DND-41 (cell line): ENCODE measurements around the gene PRKCE.

Experiments used
- ATAC-seq: fragments of 200-7000 bp; cut with Tn5 transposase; 3 replicates; pipeline ENCODE4 v1.9.1; 2021; ENCODE audit warnings: low read depth; ENCODE audit not compliant: insufficient read depth
- DNase-seq: peaks from one replicate; pipeline ENCODE4 v3.0.0-alpha.2; 2020
- H2AFZ ChIP-seq: 2 replicates; pipeline ENCODE4 v1.6.0; 2012; ENCODE audit warnings: low read depth, low read length
- H3K27ac ChIP-seq: 2 replicates; pipeline ENCODE4 v1.5.1; 2012; ENCODE audit warnings: low read length, inconsistent platforms
- H3K27me3 ChIP-seq: fragments of 200-600 bp; sonication (generic); 2 replicates; pipeline ENCODE4 v1.6.0; 2012; ENCODE audit warnings: low read length, mild to moderate bottlenecking, inconsistent platforms; ENCODE audit not compliant: insufficient read depth, poor library complexity
- H3K36me3 ChIP-seq: 2 replicates; pipeline ENCODE4 v1.5.1; 2012; ENCODE audit warnings: low read length, inconsistent platforms; ENCODE audit not compliant: insufficient read depth
- H3K4me1 ChIP-seq: 2 replicates; pipeline ENCODE4 v1.5.1; 2012; ENCODE audit warnings: mild to moderate bottlenecking, low read length; ENCODE audit not compliant: insufficient read depth
- H3K4me2 ChIP-seq: 2 replicates; pipeline ENCODE4 v1.6.0; 2012; ENCODE audit warnings: mild to moderate bottlenecking, moderate library complexity, low read length, inconsistent platforms; ENCODE audit not compliant: insufficient read depth
- H3K4me3 ChIP-seq, 2 experiments: fragments of 200-600 bp in 1 of 2; shearing (Covaris generic) in 1 of 2; 2 replicates each; pipeline ENCODE4 v1.5.1; 2012 to 2016; ENCODE audit warnings: inconsistent platforms in 2 of 2, low read length in 2 of 2, mild to moderate bottlenecking in 2 of 2, low read depth in 1 of 2, moderate library complexity in 1 of 2
- H3K79me2 ChIP-seq: 2 replicates; pipeline ENCODE4 v1.6.0; 2012; ENCODE audit warnings: low read length, inconsistent platforms; ENCODE audit not compliant: insufficient read depth
- H3K9ac ChIP-seq: 2 replicates; pipeline ENCODE4 v1.6.0; 2012; ENCODE audit warnings: low read depth, mild to moderate bottlenecking, inconsistent platforms, low read length, moderate library complexity
- H3K9me3 ChIP-seq: 2 replicates; pipeline ENCODE4 v1.5.1; 2012; ENCODE audit warnings: low read length, moderate library complexity, mild to moderate bottlenecking, inconsistent platforms; ENCODE audit not compliant: insufficient read depth, severe bottlenecking
- H4K20me1 ChIP-seq: 2 replicates; pipeline ENCODE4 v1.6.0; 2012; ENCODE audit warnings: low read length; ENCODE audit not compliant: insufficient read depth
- EZH2 ChIP-seq: IDR thresholded peaks from 3 replicates; pipeline ENCODE4 v1.6.1; 2012; ENCODE audit warnings: borderline replicate concordance, low read depth, mild to moderate bottlenecking, moderate library complexity, low read length, inconsistent platforms; ENCODE audit not compliant: severe bottlenecking
- TF ChIP-seq, protein P1 (sequence below): IDR thresholded peaks from 2 replicates; pipeline ENCODE4 v1.5.1; 2012; ENCODE audit warnings: borderline replicate concordance, low read length, moderate library complexity, mild to moderate bottlenecking; ENCODE audit not compliant: poor library complexity, severe bottlenecking; ENCODE audit errors: extremely low read depth

The PRKCE gene

GRCh38 chr2:45675263-45675812, 23.9 kb downstream of the PRKCE start:
- no peak for DNase-seq
- Histone ChIP-seq H3K4me2 (no peak overlapping the region), H3K79me2 (0 out of 2 replicates have a peak, but pooled peaks cover 2% of the 10 kb centered on the region)

GRCh38 chr2:45676088-45676487, 24.6 kb downstream of the PRKCE start:
- Histone ChIP-seq H3K9me3 (no peaks in the 10 kb centered on the region), H3K4me1 (no peaks in the 10 kb centered on the region), H3K27me3 (no peaks in the 10 kb centered on the region), H2AFZ (no peak overlapping the region), H3K36me3 (no peaks in the 10 kb centered on the region), H4K20me1 (no peaks in the 10 kb centered on the region), H3K4me3 (no peak overlapping the region), H3K9ac (no peak overlapping the region), H3K27ac (no peak overlapping the region), H3K79me2 (0 out of 2 replicates have a peak, but pooled peaks cover 2% of the 10 kb centered on the region), H3K4me2 (no peak overlapping the region)
- DNase-seq (no peak), ATAC-seq (no peak)
- TF ChIP-seq, protein P1, sequence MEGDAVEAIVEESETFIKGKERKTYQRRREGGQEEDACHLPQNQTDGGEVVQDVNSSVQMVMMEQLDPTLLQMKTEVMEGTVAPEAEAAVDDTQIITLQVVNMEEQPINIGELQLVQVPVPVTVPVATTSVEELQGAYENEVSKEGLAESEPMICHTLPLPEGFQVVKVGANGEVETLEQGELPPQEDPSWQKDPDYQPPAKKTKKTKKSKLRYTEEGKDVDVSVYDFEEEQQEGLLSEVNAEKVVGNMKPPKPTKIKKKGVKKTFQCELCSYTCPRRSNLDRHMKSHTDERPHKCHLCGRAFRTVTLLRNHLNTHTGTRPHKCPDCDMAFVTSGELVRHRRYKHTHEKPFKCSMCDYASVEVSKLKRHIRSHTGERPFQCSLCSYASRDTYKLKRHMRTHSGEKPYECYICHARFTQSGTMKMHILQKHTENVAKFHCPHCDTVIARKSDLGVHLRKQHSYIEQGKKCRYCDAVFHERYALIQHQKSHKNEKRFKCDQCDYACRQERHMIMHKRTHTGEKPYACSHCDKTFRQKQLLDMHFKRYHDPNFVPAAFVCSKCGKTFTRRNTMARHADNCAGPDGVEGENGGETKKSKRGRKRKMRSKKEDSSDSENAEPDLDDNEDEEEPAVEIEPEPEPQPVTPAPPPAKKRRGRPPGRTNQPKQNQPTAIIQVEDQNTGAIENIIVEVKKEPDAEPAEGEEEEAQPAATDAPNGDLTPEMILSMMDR, result no peak
- no peak for TF ChIP-seq EZH2

More at GRCh38 chr2:45675263-45675812, 23.9 kb downstream of the PRKCE start:
- no peaks in the 10 kb centered on the region for H3K36me3 ChIP-seq
- no peaks in the 10 kb centered on the region for H3K4me1 ChIP-seq
- no peaks in the 10 kb centered on the region for H4K20me1 ChIP-seq
- TF ChIP-seq, protein P1, result no peak
- no peak for TF ChIP-seq EZH2
- H2AFZ ChIP-seq, result no peak overlapping the region
- no peak overlapping the region for H3K9ac ChIP-seq
- no peak overlapping the region for H3K27ac ChIP-seq
- H3K27me3 ChIP-seq, result no peaks in the 10 kb centered on the region
- no peaks in the 10 kb centered on the region for H3K9me3 ChIP-seq
- H3K4me3 ChIP-seq, result no peak overlapping the region
- no peak for ATAC-seq

GRCh38 chr2:45678791-45679348, 27.4 kb downstream of the PRKCE start:
- Histone ChIP-seq H2AFZ (no peak overlapping the region), H3K27me3 (no peaks in the 10 kb centered on the region), H3K79me2 (0 out of 2 replicates have a peak, but pooled peaks cover 2% of the 10 kb centered on the region), H3K9ac (no peak overlapping the region), H3K36me3 (no peaks in the 10 kb centered on the region), H4K20me1 (no peaks in the 10 kb centered on the region), H3K4me1 (no peaks in the 10 kb centered on the region), H3K4me2 (no peak overlapping the region), H3K4me3 (no peak overlapping the region), H3K27ac (no peak overlapping the region), H3K9me3 (no peaks in the 10 kb centered on the region)
- DNase-seq (no peak), ATAC-seq (no peak)
- TF ChIP-seq EZH2, result no peak
- TF ChIP-seq, protein P1, result no peak
